GM04504 (cell line): ENCODE results near the gene NADSYN1.

Experiments used
- DNase-seq: peaks from one replicate; pipeline ENCODE4 v3.0.0-alpha.2; 2012; ENCODE audit warnings: low read depth

NADSYN1 gene

DNA sequence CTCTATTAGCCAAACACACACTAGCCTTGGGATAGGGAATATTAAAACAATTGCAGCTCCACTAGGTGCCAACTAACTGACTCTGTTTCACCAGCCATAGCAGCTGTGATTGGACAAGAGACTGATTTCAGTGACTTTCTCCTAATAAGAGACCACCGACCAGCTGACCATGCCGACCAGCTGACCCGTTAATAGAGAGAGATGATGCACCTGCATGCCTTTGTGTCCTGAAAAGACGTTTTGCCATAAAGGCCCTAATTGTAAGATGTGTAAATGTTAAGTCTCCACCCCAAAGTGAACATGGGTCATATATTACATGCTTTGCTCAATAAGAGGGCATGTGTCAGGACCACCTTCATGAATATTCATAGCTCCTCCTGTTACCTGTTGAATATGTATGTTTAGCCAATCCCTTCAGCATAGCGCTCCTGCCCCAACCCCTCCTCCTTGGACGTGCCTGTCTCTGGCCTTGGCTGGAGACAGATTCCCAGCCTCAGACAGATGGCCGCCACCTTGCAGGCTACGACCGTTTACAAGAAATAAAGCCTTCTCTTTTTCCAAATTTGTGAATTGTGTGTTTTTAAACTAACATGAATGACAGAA lies 1.3 kb upstream of the NADSYN1 start:
- no peak for DNase-seq

DNA sequence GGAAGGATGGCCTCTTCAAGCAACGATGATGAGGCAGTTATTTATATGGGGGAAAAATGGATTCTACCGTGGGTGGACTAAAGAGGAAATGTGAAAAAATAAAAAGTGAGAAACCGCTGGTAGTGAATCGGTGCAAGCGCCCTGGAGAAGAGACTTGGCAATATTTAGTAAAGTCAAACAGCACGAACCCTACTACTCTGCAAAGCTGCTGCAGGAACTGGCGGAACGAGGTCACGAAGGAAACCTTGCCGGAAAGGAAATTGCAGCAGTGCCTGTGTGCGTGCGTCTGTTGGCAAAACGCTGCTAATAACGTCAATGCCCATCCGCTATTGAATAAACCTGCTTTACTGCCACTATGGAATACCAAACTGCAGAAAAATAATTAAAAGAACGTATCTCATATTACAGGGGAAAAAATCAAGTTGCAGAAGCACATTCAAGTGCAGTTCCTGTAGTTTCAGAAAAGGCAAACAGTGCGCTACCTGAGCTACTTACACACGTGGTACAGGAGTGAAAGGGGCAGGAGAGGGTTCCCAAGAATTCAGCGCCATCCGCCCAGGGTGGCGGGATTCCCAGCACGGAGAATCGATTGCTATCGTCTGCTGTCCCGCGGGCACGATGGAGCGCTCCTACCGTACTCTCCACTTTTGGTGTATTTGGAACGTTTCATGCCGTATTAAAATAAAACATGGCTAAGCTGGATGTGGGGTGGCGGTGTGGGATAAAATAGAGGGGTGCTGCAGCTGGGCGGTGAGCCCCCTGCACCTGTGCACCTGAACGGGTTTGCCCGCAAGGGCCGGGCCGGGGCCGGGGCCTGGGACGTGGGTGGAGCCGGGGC lies 585 bp upstream of the NADSYN1 start:
- DNase-seq, result no peak

DNA sequence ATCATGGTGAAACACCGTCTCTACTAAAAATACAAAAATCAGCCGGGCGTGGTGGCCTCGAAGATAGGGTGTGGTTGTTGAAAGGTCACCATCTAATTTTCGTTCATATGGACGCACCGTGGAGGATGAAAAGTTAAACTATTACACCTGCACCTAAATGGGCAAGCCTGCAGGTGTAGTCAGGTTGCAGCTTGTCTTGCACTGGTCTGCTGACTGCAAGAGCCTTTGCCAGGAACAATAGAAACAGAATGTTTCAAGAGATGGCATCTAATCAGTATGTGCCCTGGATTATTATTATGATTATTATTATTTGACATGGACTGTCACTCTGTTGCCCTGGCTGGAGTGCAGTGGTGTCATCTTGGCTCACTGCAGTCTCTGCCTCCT lies 908 bp downstream of the NADSYN1 start:
- no peak for DNase-seq

DNA sequence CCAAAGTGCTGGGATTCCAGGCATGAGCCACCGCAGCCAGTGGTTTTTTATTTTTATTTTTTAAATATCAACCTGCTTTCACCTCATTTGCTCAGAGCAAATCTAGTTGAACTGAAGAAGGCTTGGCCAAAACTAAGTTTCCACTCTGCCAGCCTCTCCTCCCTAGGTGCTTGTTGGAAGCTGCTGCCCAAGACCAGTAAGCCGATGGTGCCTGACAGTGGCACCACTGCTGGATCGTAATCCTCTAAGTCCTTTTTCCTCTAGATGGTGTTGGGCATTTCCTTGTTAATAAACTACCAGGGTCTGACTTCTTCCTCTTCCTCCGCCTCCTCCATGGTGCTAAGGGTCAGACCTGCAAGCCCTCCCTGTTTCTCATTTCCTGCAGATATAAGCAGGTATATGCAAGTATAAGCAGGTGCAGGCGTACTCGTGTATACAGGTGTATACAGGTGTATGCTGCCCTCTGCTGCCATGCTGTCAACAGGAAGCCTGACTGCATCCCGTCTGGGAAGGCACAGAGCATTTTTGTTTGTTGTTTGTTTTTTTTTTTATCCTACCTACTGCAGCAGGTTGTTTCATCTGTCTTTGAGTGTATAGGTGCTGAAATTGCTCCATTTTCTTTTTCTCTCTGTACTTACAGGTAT lies 1.6 kb downstream of the NADSYN1 start:
- no peak for DNase-seq

DNA sequence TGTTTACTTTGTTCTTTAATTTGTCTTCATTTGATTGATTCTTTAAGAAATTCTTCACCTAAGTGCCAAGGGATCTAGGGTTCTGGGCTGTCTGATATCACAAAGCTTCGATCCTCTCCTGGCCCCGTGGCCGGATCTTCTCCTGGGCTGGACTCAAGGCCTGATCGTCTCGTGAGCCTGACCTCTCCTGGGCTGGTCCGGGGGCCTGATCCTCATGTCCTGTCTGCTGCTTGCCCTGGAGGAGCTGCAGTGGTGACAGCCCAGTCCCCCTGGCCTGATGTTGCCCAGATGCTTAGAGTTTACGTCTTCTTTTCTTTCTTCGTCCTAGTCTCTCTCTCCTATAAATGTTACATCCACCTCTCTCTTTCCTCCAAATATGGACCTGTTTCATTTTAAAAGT lies 3.3 kb downstream of the NADSYN1 start:
- no peak for DNase-seq

DNA sequence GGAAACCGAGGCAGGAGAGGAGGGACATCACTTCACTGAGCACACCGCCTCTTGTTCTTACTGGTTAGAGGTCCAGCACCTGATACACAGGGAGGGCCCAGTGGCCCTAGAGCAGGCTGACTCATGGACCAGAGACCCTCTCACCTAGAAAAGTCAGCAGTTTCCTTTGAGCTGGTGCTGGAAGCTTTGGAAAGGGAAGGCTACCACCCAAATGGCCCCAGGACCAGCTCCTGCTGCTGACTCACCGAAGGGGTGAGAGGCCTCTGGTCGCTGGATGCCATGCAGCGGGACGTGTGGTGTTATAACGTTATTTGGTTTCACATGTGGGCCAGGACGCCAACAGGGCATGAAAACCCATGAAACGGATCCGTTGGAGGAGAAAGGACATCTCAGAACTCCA lies 3.8 kb downstream of the NADSYN1 start:
- no peak for DNase-seq

DNA sequence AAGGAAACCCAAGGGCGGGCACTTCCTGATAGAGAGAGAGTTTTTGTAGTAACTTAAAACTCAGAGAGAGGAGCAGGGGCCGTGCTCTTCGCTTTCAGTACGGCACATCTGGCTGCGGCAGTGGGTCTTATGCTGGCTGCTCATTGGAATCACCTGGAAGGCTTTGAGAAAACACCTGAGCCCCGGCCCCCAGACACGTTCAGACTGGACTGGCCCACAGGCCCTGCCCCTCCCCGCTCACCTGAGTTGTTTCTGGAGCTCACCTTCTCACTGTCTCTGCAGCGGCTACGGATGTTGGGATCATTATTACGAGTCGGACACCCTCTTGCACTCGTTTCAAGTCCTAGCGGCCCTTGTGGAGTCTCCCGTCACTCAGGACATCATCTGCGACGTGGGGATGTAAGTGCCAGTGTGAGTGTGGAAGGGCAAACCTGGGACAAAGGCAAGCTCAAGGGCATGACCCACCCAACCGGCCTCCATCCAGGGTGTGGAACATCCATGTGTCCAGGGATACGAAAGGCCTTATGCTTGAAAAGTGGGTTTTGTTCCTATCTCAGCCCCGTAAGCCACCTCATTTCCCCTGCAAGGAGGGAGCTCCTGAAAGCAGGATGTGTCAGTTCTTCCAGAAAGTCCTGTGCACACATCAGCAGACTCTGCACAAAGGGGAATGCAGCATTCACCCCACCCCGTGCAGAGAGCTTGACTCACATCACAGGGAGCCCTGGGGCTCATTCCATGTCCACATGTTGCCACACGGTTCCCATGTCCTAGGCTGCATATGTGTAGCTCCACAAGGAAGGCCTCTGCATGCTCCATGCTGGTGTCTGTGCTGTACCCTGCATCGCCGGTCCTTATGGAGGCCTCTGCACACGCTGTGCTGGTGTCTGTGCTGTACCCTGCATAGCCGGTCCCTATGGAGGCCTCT lies 5.4 kb downstream of the NADSYN1 start:
- DNase-seq, result no peak

DNA sequence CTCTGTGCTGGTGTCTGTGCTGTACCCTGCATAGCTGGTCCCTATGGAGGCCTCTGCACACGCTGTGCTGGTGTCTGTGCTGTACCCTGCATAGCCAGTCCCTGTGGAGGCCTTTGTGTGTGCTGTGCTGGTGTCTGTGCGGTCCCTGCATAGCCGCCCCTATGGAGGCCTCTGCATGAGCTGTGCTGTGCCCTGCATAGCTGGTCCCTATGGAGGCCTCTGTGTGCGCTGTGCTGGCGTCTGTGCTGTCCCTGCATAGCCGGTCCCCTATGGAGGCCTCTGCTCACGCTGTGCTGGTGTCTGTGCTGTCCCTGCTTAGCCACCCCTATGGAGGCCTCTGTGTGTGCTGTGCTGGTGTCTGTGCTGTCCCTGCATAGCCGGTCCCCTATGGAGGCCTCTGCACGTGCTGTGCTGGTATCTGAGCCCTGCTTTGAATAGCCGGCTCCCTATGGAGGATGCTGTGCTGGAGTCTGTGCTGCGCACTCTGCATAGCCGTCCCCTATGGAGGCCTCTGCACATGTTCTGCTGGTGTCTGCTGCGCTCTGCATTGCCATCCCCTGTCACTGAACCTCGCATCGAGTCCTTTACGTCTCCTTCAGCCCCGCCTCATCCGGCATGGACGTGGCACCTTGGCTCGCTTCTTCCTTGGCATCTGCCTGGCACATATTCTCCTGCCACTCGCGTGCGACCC lies 6.2 kb downstream of the NADSYN1 start:
- DNase-seq, result no peak

DNA sequence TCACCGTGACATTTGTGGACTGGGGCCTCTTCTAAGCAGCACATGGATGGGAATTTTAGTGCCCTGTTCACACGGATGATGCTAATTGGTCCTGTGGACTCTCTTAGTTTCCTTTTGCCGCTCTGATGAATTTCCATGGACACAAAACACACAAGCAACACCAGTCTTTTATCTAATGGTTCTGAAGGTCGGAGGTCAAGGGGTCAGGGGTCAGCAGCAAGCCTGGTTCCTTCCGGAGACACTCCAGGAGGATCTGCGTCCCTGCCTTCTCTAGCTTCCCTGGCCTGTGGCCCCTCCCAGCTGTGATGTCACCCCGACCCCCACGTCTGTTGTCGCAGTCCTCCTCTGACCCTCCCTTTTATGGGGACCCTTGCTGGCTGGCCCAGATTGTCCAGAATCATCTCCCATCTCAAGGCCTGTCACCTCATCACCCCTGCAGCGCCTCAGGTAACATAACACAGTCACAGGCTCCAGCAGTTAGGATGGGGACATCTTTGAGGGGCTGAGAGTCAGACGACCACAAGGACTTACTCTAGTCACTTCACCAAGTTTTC lies 6.8 kb downstream of the NADSYN1 start:
- DNase-seq, result no peak

DNA sequence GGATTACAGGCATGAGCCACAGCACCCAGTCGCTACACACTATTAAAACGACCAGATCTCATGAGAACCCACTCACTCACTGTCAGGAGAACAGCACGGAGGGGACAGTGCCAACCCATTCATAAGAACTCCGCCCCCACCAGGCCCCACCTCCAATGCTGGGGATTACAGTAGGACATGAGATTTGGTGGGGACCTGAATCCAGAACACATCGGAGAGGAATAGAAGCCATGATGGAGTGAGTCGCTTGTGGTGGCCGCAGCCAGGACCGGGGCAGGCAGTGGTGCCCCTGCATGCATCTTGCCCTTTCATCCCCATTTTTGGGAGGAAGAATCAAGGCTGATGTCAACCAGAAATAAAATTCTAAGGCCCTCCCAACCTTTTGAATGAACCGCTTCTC lies 8.7 kb downstream of the NADSYN1 start:
- DNase-seq, result no peak

DNA sequence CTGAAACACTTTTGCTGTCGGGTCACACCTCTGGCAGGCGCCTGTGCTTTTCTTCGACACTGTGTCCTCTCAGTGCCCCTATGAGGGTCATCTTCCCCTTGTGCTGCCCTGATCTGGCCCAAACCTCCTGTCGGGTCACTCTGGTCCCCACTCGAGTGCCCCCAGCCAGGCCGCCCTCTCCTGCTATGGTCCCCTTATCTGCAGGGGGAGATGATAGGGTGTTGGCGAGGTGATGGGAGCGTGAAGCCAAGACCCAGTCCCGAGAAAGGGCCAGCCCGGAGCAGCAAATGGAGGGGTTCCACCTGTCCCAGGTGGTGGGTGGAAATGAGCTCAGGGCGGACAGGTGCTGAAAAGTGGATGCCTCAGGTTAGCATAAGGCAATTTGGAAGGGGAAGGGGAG lies 9.7 kb downstream of the NADSYN1 start:
- no peak for DNase-seq

DNA sequence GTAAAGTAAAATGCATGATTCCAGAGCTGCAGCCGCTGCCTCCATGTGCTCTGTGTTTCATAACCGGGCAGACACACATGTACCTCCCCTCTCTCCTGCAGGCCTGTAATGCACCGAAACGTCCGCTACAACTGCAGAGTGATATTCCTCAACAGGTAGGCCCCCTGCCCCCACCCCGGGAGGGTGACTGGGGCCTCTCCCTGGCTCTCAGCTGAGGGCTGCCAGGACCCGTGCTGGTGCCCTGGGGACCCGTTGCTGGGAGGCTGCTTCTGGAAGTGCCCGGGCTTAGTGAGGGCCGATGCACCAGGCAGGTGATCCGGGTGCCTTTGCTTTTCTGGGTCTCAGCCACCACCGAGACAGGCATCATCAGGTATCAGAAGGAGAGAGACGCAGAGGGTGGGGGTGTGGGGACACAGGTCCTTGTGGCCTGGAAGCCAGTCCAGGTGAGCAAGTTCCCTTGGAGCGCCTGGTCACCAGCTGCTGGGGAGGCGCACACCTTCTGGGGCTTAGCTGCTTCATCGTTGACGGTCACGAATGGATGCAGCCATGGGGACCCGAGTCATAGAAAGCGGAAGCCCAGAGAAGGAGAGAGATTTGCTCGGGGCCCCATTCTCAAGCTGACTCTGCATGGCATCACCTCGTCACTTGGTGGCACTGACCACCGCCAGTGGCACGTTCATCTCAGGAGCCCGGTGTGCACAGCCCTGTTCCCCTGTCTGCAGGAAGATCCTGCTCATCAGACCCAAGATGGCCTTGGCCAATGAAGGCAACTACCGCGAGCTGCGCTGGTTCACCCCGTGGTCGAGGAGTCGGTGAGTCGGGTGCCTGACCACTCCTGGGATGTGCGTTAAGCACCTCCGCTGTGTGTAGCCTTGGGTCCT lies 10.6 kb downstream of the NADSYN1 start:
- no peak for DNase-seq

DNA sequence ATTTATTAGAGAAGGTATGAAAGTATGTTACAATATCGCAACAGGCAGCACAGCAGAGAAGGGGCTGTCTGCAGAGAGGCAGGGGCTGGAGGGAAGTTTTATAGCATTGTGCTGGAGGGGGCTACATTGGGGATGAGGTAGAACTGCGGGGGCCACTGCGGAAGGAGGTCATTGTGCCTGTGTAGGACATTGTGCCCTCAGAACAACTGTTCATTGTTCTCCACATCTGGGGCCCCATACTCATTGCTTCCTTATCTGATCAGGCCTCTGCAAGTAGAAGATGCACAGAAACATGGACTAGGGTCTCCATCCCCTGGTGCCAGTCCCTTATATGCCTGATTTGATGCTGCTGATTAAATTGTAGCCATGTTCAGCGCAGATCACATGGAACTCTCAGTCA lies 12.1 kb downstream of the NADSYN1 start:
- DNase-seq, result no peak

DNA sequence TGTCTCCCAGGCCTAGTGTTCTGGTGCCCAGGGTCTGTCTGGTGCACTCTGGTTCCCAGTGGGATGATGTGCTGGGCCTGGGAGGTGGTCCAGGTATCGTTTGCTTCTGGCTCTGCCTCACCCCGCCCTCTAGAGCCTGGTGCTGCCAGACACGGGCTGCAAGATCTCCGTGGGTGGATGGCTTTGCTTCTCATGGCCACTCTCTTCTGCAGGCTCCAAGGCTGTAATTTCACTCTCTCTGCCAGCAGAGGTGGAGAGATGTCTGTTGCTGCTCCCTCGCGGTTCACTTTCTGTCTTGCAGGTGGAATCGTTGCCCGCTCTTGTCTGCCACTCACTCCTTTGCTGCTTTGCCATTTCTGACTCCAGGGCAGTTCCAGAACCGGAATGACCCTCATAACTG lies 13.4 kb downstream of the NADSYN1 start:
- DNase-seq, result no peak

DNA sequence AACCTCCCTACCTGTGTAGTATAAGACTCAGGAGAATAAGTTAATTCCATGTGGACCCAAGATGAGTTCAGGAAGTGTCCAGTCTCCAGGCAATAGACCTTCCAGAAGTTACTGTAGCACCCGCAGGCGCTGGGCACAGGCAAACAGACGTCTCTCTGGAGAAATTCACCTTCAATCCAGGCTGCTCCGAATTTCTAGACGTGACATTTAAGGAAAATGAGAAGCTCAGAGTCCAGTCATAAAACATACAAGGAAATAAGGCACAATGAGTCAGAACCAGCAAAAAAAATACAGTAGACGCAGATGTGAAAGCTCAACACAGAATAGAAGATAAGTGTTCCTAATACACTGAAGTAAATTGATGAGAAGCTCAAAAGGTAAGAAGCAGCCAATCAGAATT lies 14.2 kb downstream of the NADSYN1 start:
- DNase-seq, result no peak

DNA sequence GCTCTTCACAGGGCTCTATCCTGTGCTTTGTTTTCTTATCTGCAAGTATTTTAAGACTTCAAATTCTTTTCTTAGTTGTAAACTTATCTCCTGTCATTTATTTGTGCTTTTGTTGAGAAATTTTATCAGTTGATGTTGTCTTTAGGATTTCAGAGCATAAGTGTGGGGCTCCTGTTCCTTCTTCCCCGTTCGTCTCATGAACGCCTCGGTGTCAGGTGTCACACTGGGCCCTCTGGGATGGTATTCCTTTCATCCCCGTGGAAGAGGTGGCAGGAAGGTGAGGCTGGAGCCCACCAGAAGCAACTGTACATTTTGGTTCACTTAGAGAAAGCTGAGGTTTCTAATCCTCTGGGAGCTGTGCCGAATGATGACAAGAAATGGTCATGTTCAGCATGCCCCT lies 17.9 kb downstream of the NADSYN1 start:
- no peak for DNase-seq

DNA sequence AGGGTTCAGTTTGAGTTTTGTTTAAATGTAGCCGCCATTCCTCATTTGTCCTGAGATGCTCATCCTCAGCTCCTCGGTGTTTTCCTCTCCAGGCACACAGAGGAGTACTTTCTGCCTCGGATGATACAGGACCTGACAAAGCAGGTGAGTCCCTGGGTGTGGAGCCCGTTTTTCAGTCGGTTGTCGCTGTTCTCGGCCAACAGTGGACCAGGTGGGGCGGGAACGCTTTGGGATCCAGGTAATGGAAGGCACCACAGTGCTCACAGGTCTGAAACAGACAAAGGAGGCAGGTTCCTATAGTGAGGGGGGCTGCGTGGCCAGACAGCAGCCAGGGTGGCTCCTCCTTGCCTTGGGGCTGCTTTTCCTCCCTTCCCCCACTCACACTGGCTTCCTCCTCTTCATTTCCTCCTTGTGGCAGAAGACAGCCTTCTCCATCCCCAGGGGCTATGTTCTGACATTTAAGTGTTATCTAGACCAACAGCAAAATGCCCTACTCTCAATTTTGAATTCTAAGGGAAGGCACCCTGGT lies 19.4 kb downstream of the NADSYN1 start:
- DNase-seq, result no peak

DNA sequence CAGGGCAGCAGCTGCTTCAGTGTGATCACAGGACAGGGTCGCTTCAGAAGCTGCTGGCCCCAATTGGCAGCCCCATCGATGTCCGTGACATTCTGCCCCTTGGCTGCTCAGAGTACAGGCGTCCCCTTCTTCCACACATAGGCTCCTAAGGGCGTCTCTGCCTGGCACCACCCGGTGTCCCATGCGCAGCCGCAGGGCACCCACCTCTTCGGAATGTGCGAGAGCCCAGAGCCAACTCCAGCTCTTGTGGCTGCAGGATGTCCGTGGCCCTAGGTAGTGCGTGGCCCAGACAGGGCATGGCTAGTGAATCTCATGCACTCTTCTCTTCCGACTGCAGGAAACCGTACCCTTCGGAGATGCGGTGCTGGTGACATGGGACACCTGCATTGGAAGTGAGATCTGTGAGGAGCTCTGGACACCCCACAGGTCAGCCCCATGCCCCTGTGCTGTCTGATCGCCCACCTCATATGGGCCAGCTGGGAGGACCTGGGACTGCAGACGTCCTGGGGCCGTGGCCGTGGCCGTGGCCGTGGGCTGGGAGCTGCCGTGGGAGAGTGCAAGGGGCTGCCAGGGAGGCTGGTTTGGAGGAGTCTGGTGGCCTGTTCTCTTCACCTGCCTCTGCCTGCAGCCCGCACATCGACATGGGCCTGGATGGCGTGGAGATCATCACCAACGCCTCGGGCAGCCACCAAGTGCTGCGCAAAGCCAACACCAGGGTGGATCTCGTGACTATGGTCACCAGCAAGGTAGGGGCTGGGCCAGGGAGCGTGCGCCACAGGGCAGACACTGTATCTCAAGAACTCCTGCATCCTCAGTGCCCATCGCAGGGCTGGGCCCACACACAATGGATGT lies 20.2 kb downstream of the NADSYN1 start:
- DNase-seq, result no peak

DNA sequence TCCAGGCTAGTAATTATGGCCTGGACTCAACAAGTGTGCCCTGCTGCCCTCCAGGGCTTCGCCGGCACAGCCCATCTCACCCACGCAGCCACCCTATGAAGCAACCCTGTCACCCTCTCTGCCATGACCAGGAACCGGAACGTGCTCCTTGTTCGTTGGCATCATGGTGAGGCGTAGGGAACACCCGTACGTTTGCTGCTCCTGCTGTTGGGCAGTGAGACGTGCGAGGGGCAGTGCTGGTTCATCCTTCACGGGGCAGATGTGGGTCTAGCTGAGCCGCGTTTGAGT lies 20.7 kb downstream of the NADSYN1 start:
- no peak for DNase-seq
